Measurements from ENCODE around the gene NEB. TPM values are rescaled to one million over a fixed set of nuclear protein-coding genes. Genes with fewer than 3 reads are reported as not detected.
"Not testable (repeated sequence)": the region's sequence is repeated elsewhere in the genome, so short reads cannot be mapped to it uniquely, and the experiment has no call there.

NEB gene
- total RNA-seq, 2 donors from 2014 or later = 1.1 to 1.2 TPM

DNA sequence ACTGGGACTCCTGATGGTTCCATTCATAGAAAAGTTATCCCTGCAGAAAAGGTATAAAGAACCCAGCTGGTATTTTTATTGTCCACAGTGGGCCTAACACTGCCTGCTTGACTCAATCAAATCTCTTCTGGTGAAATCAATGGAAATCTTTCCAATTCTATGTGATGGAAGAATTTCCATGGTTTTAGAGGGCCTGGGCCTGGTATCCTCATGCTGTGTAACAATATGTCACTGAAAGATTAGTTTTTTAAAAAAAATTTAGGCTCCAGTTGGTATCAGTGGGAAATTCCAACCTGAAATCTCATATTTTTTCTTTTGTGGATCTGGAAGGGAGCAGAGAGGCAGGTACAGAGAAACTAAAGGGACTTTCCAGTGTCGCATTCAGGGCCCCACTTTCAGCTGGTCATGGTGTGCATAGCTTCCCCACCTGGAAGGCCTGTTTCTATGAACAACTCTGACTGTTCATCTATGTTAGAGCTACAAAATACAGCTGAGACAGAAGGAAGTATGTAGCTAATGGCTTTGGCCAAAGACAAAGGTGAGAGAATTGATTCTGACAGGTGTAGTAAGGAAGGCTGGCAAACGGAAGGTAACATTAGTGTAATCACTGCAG lies 20.9 kb downstream of the NEB start:
- Mint-ChIP-seq H3K4me3 (no peak overlapping the region), H3K36me3 (ENCODE audit: insufficient read depth in 2 of 2) (no peaks in the 10 kb centered on the region), H3K27me3 (ENCODE audit: low read depth) (no peaks in the 10 kb centered on the region), H3K4me1 (ENCODE audit: low read depth) (no peaks in the 10 kb centered on the region), H3K27ac (no peak overlapping the region), H3K9me3 (peaks cover 0 to 1% of the 10 kb centered on the region in 2 donors)
- ATAC-seq (replicated peaks in 1 of 2) = no peak
- no peak for DNase-seq

DNA sequence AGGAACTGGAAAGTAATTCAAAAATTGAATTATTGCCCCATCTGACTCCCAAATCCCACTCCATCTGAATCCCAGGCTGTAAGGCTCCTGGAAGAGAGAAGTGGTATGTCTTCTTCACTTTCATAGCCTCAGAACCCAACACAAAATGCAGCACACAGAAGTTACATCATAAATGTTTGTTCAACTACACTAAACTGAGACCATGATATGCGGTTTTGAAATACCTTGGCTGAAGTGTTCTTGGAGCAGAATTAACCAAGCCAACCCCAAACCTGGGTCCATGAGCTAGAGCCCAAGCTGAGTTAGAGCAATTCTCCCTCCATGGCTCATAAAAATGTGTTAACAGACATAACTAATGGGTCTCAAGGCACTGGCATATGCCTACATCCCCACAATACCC lies 23.3 kb downstream of the NEB start:
- ATAC-seq (replicated peaks in 1 of 2) (no peak), DNase-seq (no peak)
- H3K27me3 Mint-ChIP-seq (ENCODE audit: low read depth) = no peaks in the 10 kb centered on the region
- H3K27ac Mint-ChIP-seq = no peak overlapping the region
- no peak overlapping the region for H3K4me3 Mint-ChIP-seq
- H3K4me1 Mint-ChIP-seq (ENCODE audit: low read depth) = no peaks in the 10 kb centered on the region
- H3K36me3 Mint-ChIP-seq (ENCODE audit: insufficient read depth in 2 of 2) = no peaks in the 10 kb centered on the region
- H3K9me3 Mint-ChIP-seq = no peaks in the 10 kb centered on the region

DNA sequence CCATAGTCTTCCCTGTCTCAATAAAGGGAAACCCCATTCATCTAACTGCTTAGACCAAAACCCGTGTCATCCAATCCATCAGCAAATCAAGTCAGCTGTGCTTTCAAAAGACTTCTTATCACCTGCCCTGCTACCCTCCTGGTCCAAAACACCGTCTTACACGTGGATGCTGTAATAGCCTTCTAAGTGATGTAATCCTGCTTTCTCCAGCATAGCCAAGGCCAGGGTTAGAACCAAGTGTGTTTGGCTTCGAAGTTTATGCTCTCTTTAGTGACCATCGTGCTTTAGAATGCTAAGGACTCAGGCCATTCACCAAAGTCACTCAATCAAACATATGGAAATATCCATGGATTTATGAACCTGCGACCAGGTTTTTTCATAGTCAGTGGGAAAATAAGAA lies 25.5 kb downstream of the NEB start:
- no peaks in the 10 kb centered on the region for H3K9me3 Mint-ChIP-seq
- H3K36me3 Mint-ChIP-seq (ENCODE audit: insufficient read depth in 2 of 2) = peaks cover 0 to 1% of the 10 kb centered on the region in 2 donors
- H3K4me3 Mint-ChIP-seq = no peak overlapping the region
- ATAC-seq (replicated peaks in 1 of 2) = no peak
- no peak overlapping the region for H3K27ac Mint-ChIP-seq
- H3K27me3 Mint-ChIP-seq (ENCODE audit: low read depth) = no peaks in the 10 kb centered on the region
- no peak for DNase-seq
- H3K4me1 Mint-ChIP-seq (ENCODE audit: low read depth) = no peaks in the 10 kb centered on the region

DNA sequence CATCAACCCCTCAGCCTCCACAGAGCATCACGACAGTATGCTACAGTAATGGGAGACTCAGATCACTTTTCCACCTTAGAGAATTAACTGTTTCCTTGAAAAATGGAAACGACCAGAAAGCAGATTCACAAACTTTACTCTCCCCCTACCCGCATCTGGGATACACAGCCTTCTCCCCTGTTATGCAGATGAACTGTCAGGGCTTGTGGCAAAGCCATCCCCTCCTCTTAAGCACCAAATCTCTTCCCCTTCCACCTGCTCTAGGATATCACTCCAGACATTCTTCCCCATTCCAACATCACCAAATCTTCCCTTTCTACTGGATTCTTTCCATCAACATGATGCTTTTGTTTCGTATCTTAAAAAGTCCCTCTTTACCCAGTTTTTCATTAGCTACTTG lies 26.4 kb downstream of the NEB start:
- H3K4me3 Mint-ChIP-seq = no peak overlapping the region
- peaks cover 0 to 1% of the 10 kb centered on the region in 2 donors for H3K36me3 Mint-ChIP-seq (ENCODE audit: insufficient read depth in 2 of 2)
- ATAC-seq (replicated peaks in 1 of 2) (no peak), DNase-seq (no peak)
- no peaks in the 10 kb centered on the region for H3K9me3 Mint-ChIP-seq
- no peaks in the 10 kb centered on the region for H3K4me1 Mint-ChIP-seq (ENCODE audit: low read depth)
- H3K27ac Mint-ChIP-seq = no peak overlapping the region
- H3K27me3 Mint-ChIP-seq (ENCODE audit: low read depth) = no peaks in the 10 kb centered on the region

DNA sequence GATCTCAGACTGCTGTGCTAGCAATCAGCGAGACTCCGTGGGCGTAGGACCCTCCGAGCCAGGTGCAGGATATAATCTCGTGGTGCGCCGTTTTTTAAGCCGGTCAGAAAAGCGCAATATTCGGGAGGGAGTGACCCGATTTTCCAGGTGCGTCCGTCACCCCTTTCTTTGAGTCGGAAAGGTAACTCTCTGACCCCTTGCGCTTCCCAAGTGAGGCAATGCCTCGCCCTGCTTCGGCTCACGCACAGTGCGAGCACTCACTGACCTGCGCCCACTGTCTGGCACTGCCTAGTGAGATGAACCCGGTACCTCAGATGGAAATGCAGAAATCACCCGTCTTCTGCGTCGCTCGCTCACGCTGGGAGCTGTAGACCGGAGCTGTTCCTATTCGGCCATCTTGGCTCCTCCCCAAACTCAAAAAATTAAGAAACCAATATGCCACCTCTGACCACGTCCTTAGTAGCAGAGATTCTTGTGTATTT lies 29.8 kb downstream of the NEB start:
- not testable (repeated sequence) for H3K9me3 Mint-ChIP-seq; ATAC-seq (replicated peaks in 1 of 2); H3K4me3 Mint-ChIP-seq; DNase-seq; H3K27me3 Mint-ChIP-seq (ENCODE audit: low read depth); H3K27ac Mint-ChIP-seq; H3K36me3 Mint-ChIP-seq (ENCODE audit: insufficient read depth in 2 of 2); H3K4me1 Mint-ChIP-seq (ENCODE audit: low read depth)

DNA sequence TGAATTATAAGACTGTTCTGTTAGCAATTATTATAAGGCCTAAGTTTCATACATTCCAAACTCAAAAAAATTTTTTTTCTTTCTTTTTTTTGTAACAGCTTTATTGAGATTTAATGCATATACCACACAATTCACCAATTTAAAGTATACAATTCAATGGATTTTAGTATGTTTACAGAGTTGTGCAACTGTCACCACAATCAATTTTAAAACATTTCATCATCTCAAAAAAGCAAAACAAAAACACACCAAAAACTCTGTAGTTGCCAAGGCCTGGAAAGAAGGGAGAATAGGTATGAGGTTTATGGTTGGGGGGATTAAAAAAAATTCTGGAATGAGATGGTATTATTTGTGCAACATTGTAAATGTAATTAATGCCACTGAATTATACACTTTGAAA lies 36.1 kb downstream of the NEB start:
- not testable (repeated sequence) for H3K27ac Mint-ChIP-seq; H3K27me3 Mint-ChIP-seq (ENCODE audit: low read depth); H3K4me3 Mint-ChIP-seq; H3K9me3 Mint-ChIP-seq; ATAC-seq (replicated peaks in 1 of 2); DNase-seq; H3K4me1 Mint-ChIP-seq (ENCODE audit: low read depth); H3K36me3 Mint-ChIP-seq (ENCODE audit: insufficient read depth in 2 of 2)

DNA sequence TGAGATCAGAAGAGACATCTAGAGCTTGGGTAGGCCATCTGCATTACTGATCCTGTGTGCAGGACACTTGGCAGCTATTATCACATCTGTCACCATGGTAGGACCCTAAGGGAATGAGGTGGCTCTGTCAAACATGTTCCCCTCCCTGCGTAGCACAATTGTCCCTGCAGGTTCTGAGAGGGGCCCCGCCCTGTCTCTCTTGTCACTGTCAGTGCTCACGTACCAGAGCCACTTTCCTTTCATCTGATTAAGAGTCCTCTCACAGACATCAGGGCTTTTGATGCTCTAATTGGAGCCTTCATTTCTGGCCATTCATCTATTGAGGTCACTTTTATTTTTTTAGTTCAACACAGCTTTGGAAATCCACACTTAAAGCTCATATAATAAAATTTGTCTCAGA lies 38.5 kb downstream of the NEB start:
- H3K9me3 Mint-ChIP-seq = no peaks in the 10 kb centered on the region
- ATAC-seq (replicated peaks in 1 of 2) = no peak

DNA sequence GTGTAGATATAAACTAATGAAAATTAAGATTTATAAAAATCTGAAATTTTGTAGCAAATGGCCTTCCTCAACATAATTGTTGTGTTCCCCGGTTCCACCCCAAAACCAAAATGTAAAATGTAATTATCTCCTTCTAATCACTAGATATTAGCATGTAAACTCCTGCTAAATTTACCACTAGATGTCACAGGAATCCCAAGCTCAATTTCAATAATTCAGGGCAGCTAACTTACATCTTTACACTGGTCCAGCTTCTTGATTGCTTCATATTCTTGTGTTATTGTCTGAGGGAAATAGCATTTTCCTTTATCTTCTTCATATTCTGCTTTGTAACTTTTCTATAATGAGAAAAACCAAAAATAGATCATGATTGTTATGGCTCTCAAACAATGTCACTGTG lies 42.6 kb downstream of the NEB start:
- no peaks in the 10 kb centered on the region for H3K36me3 Mint-ChIP-seq (ENCODE audit: insufficient read depth in 2 of 2)
- ATAC-seq (replicated peaks in 1 of 2) = no peak
- DNase-seq = no peak
- H3K27me3 Mint-ChIP-seq (ENCODE audit: low read depth) = no peaks in the 10 kb centered on the region
- no peaks in the 10 kb centered on the region for H3K9me3 Mint-ChIP-seq
- H3K4me1 Mint-ChIP-seq (ENCODE audit: low read depth) = no peaks in the 10 kb centered on the region
- H3K27ac Mint-ChIP-seq = no peak overlapping the region
- H3K4me3 Mint-ChIP-seq = no peak overlapping the region

More for the DNA sequence above, 38.5 kb downstream of the NEB start:
- H3K36me3 Mint-ChIP-seq (ENCODE audit: insufficient read depth in 2 of 2) = no peaks in the 10 kb centered on the region
- no peak for DNase-seq
- H3K27ac Mint-ChIP-seq = no peak overlapping the region
- no peaks in the 10 kb centered on the region for H3K27me3 Mint-ChIP-seq (ENCODE audit: low read depth)
- H3K4me3 Mint-ChIP-seq = no peak overlapping the region
- H3K4me1 Mint-ChIP-seq (ENCODE audit: low read depth) = no peaks in the 10 kb centered on the region

DNA sequence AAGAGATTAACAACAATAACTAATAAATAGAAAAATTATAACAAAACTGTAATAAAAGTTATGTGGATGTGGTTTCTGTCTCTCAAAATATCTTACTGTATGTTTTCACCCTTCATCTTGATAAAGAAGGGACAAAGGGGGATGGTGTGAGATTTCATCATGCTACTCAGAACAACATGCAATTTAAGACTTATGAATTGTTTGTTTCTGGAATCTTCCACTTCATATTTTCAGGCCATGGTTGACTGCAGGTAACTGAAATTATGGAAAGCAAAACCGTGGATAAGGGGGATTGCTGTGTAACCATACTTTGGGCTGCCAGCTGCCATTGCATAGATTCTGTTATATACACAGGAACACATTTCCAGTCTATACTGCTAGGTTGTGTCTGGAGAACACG lies 45.6 kb downstream of the NEB start:
- H3K27ac Mint-ChIP-seq = no peak overlapping the region
- DNase-seq = no peak
- H3K4me3 Mint-ChIP-seq = no peak overlapping the region
- no peaks in the 10 kb centered on the region for H3K9me3 Mint-ChIP-seq
- ATAC-seq (replicated peaks in 1 of 2) = no peak
- H3K27me3 Mint-ChIP-seq (ENCODE audit: low read depth) = no peaks in the 10 kb centered on the region
- no peaks in the 10 kb centered on the region for H3K4me1 Mint-ChIP-seq (ENCODE audit: low read depth)
- no peaks in the 10 kb centered on the region for H3K36me3 Mint-ChIP-seq (ENCODE audit: insufficient read depth in 2 of 2)

DNA sequence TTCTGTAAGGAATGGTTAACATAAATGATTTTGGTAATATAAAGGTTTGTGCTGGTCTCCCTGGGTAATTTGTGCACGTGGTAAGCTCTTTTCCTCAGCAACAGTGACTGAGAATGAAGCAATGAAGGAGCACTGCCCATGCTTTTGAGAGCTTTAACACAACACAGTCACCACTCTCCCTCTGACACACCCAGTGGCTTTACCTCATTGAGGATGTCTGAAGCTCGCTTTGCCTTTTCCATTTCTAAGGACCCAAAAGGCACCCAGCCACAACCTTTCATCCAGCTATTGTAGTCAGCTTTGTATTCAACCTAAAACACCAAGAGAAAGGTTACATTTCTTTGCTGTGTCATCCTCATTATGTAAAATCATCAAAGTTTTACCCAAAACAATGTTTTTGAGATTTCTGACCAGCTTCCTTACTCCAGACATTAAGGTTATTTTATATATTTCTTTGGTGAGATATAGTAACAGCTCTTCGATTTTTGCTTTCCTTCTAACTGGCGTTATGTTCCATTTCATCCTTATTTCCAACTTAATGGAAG lies 51.7 kb downstream of the NEB start:
- DNase-seq (no peak), ATAC-seq (replicated peaks in 1 of 2) (no peak)
- no peaks in the 10 kb centered on the region for H3K9me3 Mint-ChIP-seq
- no peaks in the 10 kb centered on the region for H3K4me1 Mint-ChIP-seq (ENCODE audit: low read depth)
- no peaks in the 10 kb centered on the region for H3K36me3 Mint-ChIP-seq (ENCODE audit: insufficient read depth in 2 of 2)
- no peak overlapping the region for H3K4me3 Mint-ChIP-seq
- no peaks in the 10 kb centered on the region for H3K27me3 Mint-ChIP-seq (ENCODE audit: low read depth)
- H3K27ac Mint-ChIP-seq = no peak overlapping the region

DNA sequence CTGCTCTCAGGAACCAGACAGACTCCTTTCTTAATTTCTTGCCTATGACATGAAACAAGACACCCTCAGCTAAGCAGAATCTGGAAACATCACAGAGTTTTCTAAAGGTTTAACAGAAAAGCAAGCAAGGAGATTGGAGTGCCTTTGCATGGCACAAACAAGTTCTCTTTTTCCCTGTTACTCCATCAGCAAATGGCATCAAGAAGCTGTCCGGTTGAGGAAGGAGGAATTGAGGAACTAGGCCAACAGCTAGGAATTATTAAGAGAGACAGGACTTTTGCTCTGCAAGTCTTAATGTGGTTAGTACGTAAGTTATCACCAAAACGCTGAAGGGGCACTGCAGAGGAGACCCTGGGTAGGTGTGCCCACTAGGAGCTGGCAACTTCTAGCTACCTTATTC lies 53.2 kb downstream of the NEB start:
- no peak for DNase-seq
- Mint-ChIP-seq H3K27me3 (ENCODE audit: low read depth) (no peaks in the 10 kb centered on the region), H3K9me3 (no peaks in the 10 kb centered on the region), H3K4me3 (no peak overlapping the region), H3K4me1 (ENCODE audit: low read depth) (no peaks in the 10 kb centered on the region), H3K36me3 (ENCODE audit: insufficient read depth in 2 of 2) (no peaks in the 10 kb centered on the region), H3K27ac (no peak overlapping the region)
- no peak for ATAC-seq (replicated peaks in 1 of 2)

DNA sequence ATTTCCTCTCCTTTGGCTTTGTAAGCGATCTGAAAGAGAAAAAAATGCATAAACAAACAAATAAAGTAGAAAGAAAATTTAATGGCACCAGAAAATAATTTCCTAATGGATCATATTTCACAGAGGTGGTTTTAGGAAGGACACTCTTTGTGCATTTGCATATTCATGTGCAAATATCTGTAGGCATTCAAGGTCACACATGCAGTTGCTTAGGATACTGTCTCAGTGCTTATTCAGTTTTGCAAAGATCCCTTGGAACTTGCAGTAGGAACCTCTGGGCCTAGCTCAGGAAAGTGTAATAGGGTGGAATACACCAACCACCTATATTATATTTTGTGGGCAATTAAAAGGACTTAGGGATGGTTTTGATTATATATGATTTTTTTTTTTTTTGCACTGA lies 54.3 kb downstream of the NEB start:
- Mint-ChIP-seq H3K4me3 (no peak overlapping the region), H3K4me1 (ENCODE audit: low read depth) (no peaks in the 10 kb centered on the region), H3K9me3 (no peaks in the 10 kb centered on the region), H3K27ac (no peak overlapping the region), H3K27me3 (ENCODE audit: low read depth) (no peaks in the 10 kb centered on the region), H3K36me3 (ENCODE audit: insufficient read depth in 2 of 2) (no peaks in the 10 kb centered on the region)
- no peak for DNase-seq
- no peak for ATAC-seq (replicated peaks in 1 of 2)

DNA sequence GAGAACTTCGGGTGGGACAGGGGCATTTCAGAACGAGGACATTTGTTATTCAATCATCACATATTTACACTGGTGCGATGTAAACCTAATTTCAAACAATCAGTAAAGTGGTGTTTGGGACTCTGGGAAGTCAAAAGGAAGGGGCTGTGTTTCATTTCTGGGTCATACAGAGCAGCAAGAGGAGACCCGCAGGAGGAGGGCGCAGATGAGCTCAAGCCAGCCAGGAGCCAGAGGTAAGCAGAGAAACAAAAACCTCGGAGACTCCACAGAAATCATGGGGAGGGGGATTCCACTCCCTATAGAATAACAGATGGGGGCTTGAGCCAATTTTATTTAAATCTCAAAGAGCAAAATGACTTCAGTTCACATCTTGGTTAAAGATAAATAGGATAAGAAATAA lies 55.4 kb downstream of the NEB start:
- Mint-ChIP-seq H3K4me1 (ENCODE audit: low read depth) (no peaks in the 10 kb centered on the region), H3K9me3 (no peaks in the 10 kb centered on the region), H3K4me3 (no peak overlapping the region), H3K27ac (no peak overlapping the region), H3K27me3 (ENCODE audit: low read depth) (no peaks in the 10 kb centered on the region), H3K36me3 (ENCODE audit: insufficient read depth in 2 of 2) (no peaks in the 10 kb centered on the region)
- ATAC-seq (replicated peaks in 1 of 2) (no peak), DNase-seq (no peak)

DNA sequence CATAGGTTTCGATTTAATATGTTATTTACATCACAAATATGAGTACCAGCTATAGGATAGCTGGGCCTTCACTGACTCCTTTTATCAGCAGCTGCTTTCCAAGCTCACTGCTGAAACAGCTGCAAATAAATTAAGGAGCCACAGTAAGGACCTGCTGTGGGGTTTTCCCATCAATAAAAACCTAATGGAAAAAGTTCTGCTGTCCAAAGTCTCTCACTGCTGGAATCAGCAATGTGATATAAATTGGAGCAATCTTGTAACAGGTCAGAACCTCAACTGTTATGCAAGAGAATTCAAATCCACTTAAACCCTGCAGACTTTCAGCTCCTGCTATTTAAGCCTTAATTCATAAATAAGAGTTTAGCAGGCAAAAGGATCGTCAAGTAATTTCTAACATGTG lies 61.3 kb downstream of the NEB start:
- Mint-ChIP-seq H3K4me3 (no peak overlapping the region), H3K27me3 (ENCODE audit: low read depth) (no peaks in the 10 kb centered on the region), H3K27ac (no peak overlapping the region), H3K36me3 (ENCODE audit: insufficient read depth in 2 of 2) (no peaks in the 10 kb centered on the region), H3K4me1 (ENCODE audit: low read depth) (peaks cover 12% of the 10 kb centered on the region), H3K9me3 (no peaks in the 10 kb centered on the region)
- DNase-seq = no peak
- no peak for ATAC-seq (replicated peaks in 1 of 2)
